HFFc6 (cell line): ENCODE measurements around the gene FN3KRP. TPM values are rescaled to one million over a fixed set of nuclear protein-coding genes. Genes with fewer than 3 reads are reported as not detected.
"Not testable (repeated sequence)": the region's sequence is repeated elsewhere in the genome, so short reads cannot be mapped to it uniquely, and the experiment has no call there.

ENCODE experiments used
- DNase-seq: peaks from one replicate; pipeline ENCODE4 v3.0.0-alpha.2; 2018
- H3K27ac Mint-ChIP-seq: 2 replicates; pipeline ENCODE4 v1.8.0; 2020; ENCODE audit warnings: mild to moderate bottlenecking, mixed read lengths
- H3K27me3 Mint-ChIP-seq: 2 replicates; pipeline ENCODE4 v1.8.0; 2021; ENCODE audit warnings: mild to moderate bottlenecking, moderate library complexity, mixed read lengths; ENCODE audit not compliant: insufficient read depth
- H3K36me3 Mint-ChIP-seq: 2 replicates; pipeline ENCODE4 v1.8.0; 2021; ENCODE audit warnings: low read depth, mixed read lengths
- H3K4me1 Mint-ChIP-seq: 2 replicates; pipeline ENCODE4 v1.8.0; 2020; ENCODE audit warnings: low read depth, mixed read lengths
- H3K4me3 Mint-ChIP-seq: 2 replicates; pipeline ENCODE4 v1.8.0; 2020; ENCODE audit warnings: mild to moderate bottlenecking, moderate library complexity, mixed read lengths
- H3K9me3 Mint-ChIP-seq: 2 replicates; pipeline ENCODE4 v1.8.0; 2020; ENCODE audit warnings: mild to moderate bottlenecking, mixed read lengths
- CTCF ChIP-seq: fragments of 200-600 bp; sonication (generic); IDR thresholded peaks from 2 replicates; pipeline ENCODE4 v1.5.0; 2021; ENCODE audit warnings: antibody characterized with exemption, mild to moderate bottlenecking
- microRNA-seq: library from miRNA; unstranded; fragments of <30 nt; microRNA quantifications from one replicate; pipeline ENCODE4, GENCODE V29; 2019
- total RNA-seq, 6 experiments: library from RNA; stranded (reverse); fragmentation: NEBNext Ultra II Directional; extraction: Animal tissue kit (Norgen Biotek cat#: 25700); gene quantifications; 2 replicates in 1 of 6; 3 replicates in 5 of 6; pipeline ENCODE4 v1.2.3, GENCODE V29; 2021

Gene FN3KRP
- total RNA-seq, 6 experiments from 2014 or later = 27.7 to 36.3 (median 33.7) TPM

DNA sequence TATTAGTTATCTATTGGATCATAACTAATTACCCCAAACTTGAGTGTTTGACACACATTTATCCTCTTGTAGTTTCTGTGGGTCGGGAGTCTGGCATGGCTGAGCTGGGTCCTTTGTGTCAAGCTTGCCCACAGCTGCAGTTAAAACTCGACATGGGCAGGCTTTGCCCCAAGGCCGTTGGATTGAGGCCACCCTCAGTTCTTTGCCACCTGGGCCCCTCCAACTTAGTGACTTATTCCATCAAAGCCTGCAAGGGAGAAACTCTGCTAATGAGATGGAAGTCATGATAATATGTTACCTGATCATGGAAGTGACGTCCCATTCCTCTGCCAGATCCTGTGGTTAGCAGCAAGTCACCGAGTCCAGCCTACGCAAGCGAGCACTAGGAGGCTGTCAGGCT lies 52.5 kb downstream of the FN3KRP start:
- H3K4me1 Mint-ChIP-seq = peaks cover 10% of the 10 kb centered on the region
- H3K36me3 Mint-ChIP-seq = peaks cover 22% of the 10 kb centered on the region; the same call in 1 of the 2 replicates
- no peak overlapping the region for H3K4me3 Mint-ChIP-seq
- DNase-seq = no peak
- H3K27me3 Mint-ChIP-seq = no peaks in the 10 kb centered on the region
- TF ChIP-seq CTCF = no peak
- H3K27ac Mint-ChIP-seq = no peak overlapping the region
- H3K9me3 Mint-ChIP-seq = no peaks in the 10 kb centered on the region

- peaks cover 10% of the 10 kb centered on the region for H3K4me1 Mint-ChIP-seq
- no peak for TF ChIP-seq CTCF
- no peak overlapping the region for H3K4me3 Mint-ChIP-seq
- no peaks in the 10 kb centered on the region; the same call in 1 of the 2 replicates for H3K27me3 Mint-ChIP-seq
- H3K9me3 Mint-ChIP-seq = no peaks in the 10 kb centered on the region
- no peak overlapping the region; the same call in 1 of the 2 replicates for H3K27ac Mint-ChIP-seq
- DNase-seq = peak; percentile 68
- H3K36me3 Mint-ChIP-seq = peaks cover 20% of the 10 kb centered on the region; the same call in 1 of the 2 replicates
Observed at GRCh38 chr17:82772026-82772425, 55.5 kb downstream of the FN3KRP start.

DNA sequence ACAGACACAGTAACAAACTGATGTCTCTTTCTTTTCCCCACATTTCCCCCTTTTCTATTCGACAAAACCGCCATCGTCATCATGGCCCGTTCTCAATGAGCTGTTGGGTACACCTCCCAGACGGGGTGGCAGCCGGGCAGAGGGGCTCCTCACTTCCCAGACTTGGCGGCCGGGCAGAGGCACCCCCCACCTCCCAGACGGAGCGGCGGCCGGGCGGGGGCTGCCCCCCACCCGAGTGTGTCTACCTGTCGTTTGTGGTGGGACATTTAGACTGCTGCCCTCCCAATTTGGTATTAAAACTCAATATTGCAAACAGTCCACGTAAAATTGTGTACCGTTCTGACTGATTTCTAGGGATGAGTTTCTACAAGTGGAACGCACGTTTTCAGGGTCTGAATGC lies 58.0 kb downstream of the FN3KRP start:
- H3K36me3 Mint-ChIP-seq = peaks cover 14% of the 10 kb centered on the region; the same call in 1 of the 2 replicates
- H3K27me3 Mint-ChIP-seq, DNase-seq, H3K27ac Mint-ChIP-seq, H3K4me3 Mint-ChIP-seq, H3K4me1 Mint-ChIP-seq, H3K9me3 Mint-ChIP-seq: not testable (repeated sequence)

- peaks cover 14% of the 10 kb centered on the region; the same call in 1 of the 2 replicates for H3K36me3 Mint-ChIP-seq
- no peaks in the 10 kb centered on the region for H3K9me3 Mint-ChIP-seq
- H3K27ac Mint-ChIP-seq = no peak overlapping the region
- H3K4me1 Mint-ChIP-seq = peaks cover 13% of the 10 kb centered on the region
- no peak overlapping the region for H3K4me3 Mint-ChIP-seq
- no peak for DNase-seq
- no peaks in the 10 kb centered on the region; the same call in 1 of the 2 replicates for H3K27me3 Mint-ChIP-seq
- peak; percentile 91 for TF ChIP-seq CTCF
Observed at GRCh38 chr17:82775001-82775823, 58.7 kb downstream of the FN3KRP start.

- Mint-ChIP-seq H3K36me3 (peaks cover 14% of the 10 kb centered on the region; the same call in 1 of the 2 replicates), H3K4me3 (no peak overlapping the region), H3K27ac (no peak overlapping the region), H3K9me3 (no peaks in the 10 kb centered on the region), H3K27me3 (no peaks in the 10 kb centered on the region; the same call in 1 of the 2 replicates), H3K4me1 (peaks cover 16% of the 10 kb centered on the region)
- DNase-seq = no peak
- TF ChIP-seq CTCF = no peak
Observed at GRCh38 chr17:82776454-82776853, 59.9 kb downstream of the FN3KRP start.

Small RNA genes lying within 50 kb of the gene (microRNA-seq; reads per million reads assigned to microRNA genes)
- not detected for gene MIR4525

Other genes starting within 250 kb of the FN3KRP start
- 10 to 100 TPM; 38.6 to 46.3 (median 41.1) TPM for gene FOXK2, start 197.0 kb upstream of the FN3KRP start, total RNA-seq
- gene WDR45B, start 68.3 kb upstream of the FN3KRP start, total RNA-seq = 10 to 100 TPM; 60.6 to 73.5 (median 66.3) TPM
- 10 to 100 TPM in 2 of 6 experiments, 1 to 10 TPM in 4; 8.0 to 14.8 (median 9.3) TPM for gene RAB40B, start 18.0 kb upstream of the FN3KRP start, total RNA-seq
- gene FN3K, start 18.9 kb downstream of the FN3KRP start, total RNA-seq = 1 to 10 TPM in 5 of 6 experiments, under 1 TPM in 1; 0.96 to 2.9 (median 1.6) TPM
- 10 to 100 TPM; 47.3 to 67.6 (median 62.5) TPM for gene TBCD, start 35.4 kb downstream of the FN3KRP start, total RNA-seq
- not detected for gene ZNF750, start 123.3 kb downstream of the FN3KRP start, total RNA-seq